H1 (cell line): Measurements from ENCODE around the gene HPCAL4. TPM values are rescaled to one million over a fixed set of nuclear protein-coding genes. Genes with fewer than 3 reads are reported as not detected.
A peak's percentile ranks its signal among the peaks of the same experiment; 100 is the strongest.

ENCODE experiments used
- BCL11A ChIP-seq, 2 experiments: IDR thresholded peaks; one replicate each; pipeline ENCODE4 v1.6.1; 2011; ENCODE audit warnings: low read depth in 2 of 2, low read length in 2 of 2, mild to moderate bottlenecking in 2 of 2
- EGR1 ChIP-seq: IDR thresholded peaks from 2 replicates; pipeline ENCODE4 v1.6.1; 2011; ENCODE audit warnings: low read depth, low read length, borderline replicate concordance
- EZH2 ChIP-seq: fragments of 200-600 bp; sonication (generic); IDR thresholded peaks from 2 replicates; pipeline ENCODE4 v1.7.1; 2012; ENCODE audit warnings: low read depth, mild to moderate bottlenecking, moderate library complexity, low read length, inconsistent platforms; ENCODE audit not compliant: severe bottlenecking
- HDAC2 ChIP-seq, 2 experiments: fragments of 300-600 bp in 1 of 2; sonication (generic) in 1 of 2; IDR thresholded peaks; 2 replicates each; pipeline ENCODE4 v1.6.1; 2011 to 2012; ENCODE audit warnings: low read depth in 2 of 2, low read length in 2 of 2, mild to moderate bottlenecking in 2 of 2, moderate library complexity in 2 of 2, borderline replicate concordance in 1 of 2, inconsistent platforms in 1 of 2
- RFX5 ChIP-seq: IDR thresholded peaks from 2 replicates; pipeline ENCODE4 v1.6.1; 2011; ENCODE audit warnings: low read depth, low read length, improper control_type of control experiment, borderline replicate concordance
- SP1 ChIP-seq: IDR thresholded peaks from 2 replicates; pipeline ENCODE4 v1.6.1; 2011; ENCODE audit warnings: low read depth, low read length
- SUZ12 ChIP-seq: fragments of 200-600 bp; sonication (generic); IDR thresholded peaks from 2 replicates; pipeline ENCODE4 v1.6.1; 2012; ENCODE audit warnings: mild to moderate bottlenecking, inconsistent platforms, low read length, moderate library complexity, mixed read lengths
- TAF7 ChIP-seq: optimal IDR thresholded peaks from 2 replicates; pipeline ENCODE3; 2011; ENCODE audit warnings: low read depth, mild to moderate bottlenecking, inconsistent platforms, low read length, moderate library complexity, borderline replicate concordance
- TEAD4 ChIP-seq: IDR thresholded peaks from 2 replicates; pipeline ENCODE4 v1.6.1; 2012; ENCODE audit warnings: low read depth, low read length, inconsistent platforms, mixed read lengths
- polyA plus RNA-seq, 7 experiments: library from polyadenylated mRNA; depleted of rRNA in 3 of 7; stranded (reverse) in 5 of 7; unstranded in 2 of 7; fragments of >200 nt in 5 of 7; fragments of 200-250 nt in 2 of 7; gene quantifications; 1 replicate in 5 of 7; 2 replicates in 1 of 7; 4 replicates in 1 of 7; pipeline versions ENCODE4 v1.2.1 to v1.2.3, GENCODE V29; 2011 to 2013; ENCODE audit warnings: missing spikeins in 2 of 7, mixed read lengths in 2 of 7
- total RNA-seq: library from RNA; stranded (reverse); fragmentation: NEBNext Ultra II Directional; extraction: Animal tissue kit (Norgen Biotek cat#: 25700); gene quantifications from 2 replicates; pipeline ENCODE4 v1.2.1, GENCODE V29; 2021
- TF ChIP-seq, protein P1 (sequence below): fragments of 300-600 bp; sonication (generic); IDR thresholded peaks from 2 replicates; pipeline ENCODE4 v1.7.1; 2012; ENCODE audit warnings: low read length, moderate library complexity, mild to moderate bottlenecking, inconsistent platforms; ENCODE audit not compliant: insufficient replicate concordance

Gene HPCAL4
- total and polyA plus RNA-seq, 2 of the 8 experiments (the other 6 are each of a cell fraction or from before 2014, with no cell fraction given): 0.54 to 0.74 TPM

DNA sequence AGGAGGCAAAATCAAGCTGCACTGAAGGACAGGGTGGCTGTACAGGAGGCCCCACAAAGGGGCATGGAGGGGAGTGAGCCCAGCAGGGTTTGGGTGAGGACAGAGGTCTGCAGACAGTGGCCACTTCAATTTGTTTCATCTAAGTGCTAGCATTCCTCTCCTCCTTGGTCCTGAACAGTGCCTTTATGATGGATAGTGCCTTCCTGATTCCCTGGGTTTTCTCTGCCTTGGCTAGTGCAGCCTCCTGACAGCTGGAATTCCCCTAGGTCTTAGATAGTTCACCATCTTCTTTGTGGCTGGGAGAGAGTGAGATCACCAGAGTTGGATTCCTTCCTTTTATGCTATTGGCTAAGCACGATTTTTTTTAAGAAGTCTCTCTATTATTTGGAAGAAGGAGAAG is 3.8 kb upstream of the HPCAL4 start (continued):
- TF ChIP-seq, protein P1, sequence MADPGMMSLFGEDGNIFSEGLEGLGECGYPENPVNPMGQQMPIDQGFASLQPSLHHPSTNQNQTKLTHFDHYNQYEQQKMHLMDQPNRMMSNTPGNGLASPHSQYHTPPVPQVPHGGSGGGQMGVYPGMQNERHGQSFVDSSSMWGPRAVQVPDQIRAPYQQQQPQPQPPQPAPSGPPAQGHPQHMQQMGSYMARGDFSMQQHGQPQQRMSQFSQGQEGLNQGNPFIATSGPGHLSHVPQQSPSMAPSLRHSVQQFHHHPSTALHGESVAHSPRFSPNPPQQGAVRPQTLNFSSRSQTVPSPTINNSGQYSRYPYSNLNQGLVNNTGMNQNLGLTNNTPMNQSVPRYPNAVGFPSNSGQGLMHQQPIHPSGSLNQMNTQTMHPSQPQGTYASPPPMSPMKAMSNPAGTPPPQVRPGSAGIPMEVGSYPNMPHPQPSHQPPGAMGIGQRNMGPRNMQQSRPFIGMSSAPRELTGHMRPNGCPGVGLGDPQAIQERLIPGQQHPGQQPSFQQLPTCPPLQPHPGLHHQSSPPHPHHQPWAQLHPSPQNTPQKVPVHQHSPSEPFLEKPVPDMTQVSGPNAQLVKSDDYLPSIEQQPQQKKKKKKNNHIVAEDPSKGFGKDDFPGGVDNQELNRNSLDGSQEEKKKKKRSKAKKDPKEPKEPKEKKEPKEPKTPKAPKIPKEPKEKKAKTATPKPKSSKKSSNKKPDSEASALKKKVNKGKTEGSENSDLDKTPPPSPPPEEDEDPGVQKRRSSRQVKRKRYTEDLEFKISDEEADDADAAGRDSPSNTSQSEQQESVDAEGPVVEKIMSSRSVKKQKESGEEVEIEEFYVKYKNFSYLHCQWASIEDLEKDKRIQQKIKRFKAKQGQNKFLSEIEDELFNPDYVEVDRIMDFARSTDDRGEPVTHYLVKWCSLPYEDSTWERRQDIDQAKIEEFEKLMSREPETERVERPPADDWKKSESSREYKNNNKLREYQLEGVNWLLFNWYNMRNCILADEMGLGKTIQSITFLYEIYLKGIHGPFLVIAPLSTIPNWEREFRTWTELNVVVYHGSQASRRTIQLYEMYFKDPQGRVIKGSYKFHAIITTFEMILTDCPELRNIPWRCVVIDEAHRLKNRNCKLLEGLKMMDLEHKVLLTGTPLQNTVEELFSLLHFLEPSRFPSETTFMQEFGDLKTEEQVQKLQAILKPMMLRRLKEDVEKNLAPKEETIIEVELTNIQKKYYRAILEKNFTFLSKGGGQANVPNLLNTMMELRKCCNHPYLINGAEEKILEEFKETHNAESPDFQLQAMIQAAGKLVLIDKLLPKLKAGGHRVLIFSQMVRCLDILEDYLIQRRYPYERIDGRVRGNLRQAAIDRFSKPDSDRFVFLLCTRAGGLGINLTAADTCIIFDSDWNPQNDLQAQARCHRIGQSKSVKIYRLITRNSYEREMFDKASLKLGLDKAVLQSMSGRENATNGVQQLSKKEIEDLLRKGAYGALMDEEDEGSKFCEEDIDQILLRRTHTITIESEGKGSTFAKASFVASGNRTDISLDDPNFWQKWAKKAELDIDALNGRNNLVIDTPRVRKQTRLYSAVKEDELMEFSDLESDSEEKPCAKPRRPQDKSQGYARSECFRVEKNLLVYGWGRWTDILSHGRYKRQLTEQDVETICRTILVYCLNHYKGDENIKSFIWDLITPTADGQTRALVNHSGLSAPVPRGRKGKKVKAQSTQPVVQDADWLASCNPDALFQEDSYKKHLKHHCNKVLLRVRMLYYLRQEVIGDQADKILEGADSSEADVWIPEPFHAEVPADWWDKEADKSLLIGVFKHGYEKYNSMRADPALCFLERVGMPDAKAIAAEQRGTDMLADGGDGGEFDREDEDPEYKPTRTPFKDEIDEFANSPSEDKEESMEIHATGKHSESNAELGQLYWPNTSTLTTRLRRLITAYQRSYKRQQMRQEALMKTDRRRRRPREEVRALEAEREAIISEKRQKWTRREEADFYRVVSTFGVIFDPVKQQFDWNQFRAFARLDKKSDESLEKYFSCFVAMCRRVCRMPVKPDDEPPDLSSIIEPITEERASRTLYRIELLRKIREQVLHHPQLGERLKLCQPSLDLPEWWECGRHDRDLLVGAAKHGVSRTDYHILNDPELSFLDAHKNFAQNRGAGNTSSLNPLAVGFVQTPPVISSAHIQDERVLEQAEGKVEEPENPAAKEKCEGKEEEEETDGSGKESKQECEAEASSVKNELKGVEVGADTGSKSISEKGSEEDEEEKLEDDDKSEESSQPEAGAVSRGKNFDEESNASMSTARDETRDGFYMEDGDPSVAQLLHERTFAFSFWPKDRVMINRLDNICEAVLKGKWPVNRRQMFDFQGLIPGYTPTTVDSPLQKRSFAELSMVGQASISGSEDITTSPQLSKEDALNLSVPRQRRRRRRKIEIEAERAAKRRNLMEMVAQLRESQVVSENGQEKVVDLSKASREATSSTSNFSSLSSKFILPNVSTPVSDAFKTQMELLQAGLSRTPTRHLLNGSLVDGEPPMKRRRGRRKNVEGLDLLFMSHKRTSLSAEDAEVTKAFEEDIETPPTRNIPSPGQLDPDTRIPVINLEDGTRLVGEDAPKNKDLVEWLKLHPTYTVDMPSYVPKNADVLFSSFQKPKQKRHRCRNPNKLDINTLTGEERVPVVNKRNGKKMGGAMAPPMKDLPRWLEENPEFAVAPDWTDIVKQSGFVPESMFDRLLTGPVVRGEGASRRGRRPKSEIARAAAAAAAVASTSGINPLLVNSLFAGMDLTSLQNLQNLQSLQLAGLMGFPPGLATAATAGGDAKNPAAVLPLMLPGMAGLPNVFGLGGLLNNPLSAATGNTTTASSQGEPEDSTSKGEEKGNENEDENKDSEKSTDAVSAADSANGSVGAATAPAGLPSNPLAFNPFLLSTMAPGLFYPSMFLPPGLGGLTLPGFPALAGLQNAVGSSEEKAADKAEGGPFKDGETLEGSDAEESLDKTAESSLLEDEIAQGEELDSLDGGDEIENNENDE: no peak
- peak; percentile 36; the same call in 1 of the 2 replicates for TF ChIP-seq SP1
- TF ChIP-seq BCL11A (IDR thresholded peaks at IDR 0.05; ENCODE audit: low read depth in 2 of 2, low read length in 2 of 2): no peak
- no peak for TF ChIP-seq TAF7
- peak; percentile 31; the same call in 1 of the 2 replicates for TF ChIP-seq SUZ12
- TF ChIP-seq HDAC2 (IDR thresholded peaks at IDR 0.05; ENCODE audit: borderline replicate concordance in 1 of 2, low read depth in 2 of 2, low read length in 2 of 2): 0 out of 4 replicates have a peak, but pooled peaks of 1 of the 2 experiments have one; percentile 53
- TF ChIP-seq RFX5: no peak
- TF ChIP-seq EZH2: peak; percentile 28
- peak; percentile 40; the same call in 1 of the 2 replicates for TF ChIP-seq TEAD4
- TF ChIP-seq EGR1: no peak
